Transverse colon (tissue), 4 donors: ENCODE data around the gene CNBD2. TPM values are rescaled to one million over a fixed set of nuclear protein-coding genes. Genes with fewer than 3 reads are reported as not detected.

ENCODE experiments used
- DNase-seq: peaks from one replicate; pipeline ENCODE4 v3.0.0-alpha.2; 2019
- H3K27ac ChIP-seq, 4 donors: fragments of 200-600 bp; sonication (generic); 2 replicates each; pipeline ENCODE4 v1.5.1; 2016 to 2018; ENCODE audit warnings: inconsistent platforms in 4 of 4
- H3K27me3 ChIP-seq: fragments of 200-600 bp; sonication (generic); 2 replicates; pipeline ENCODE4 v1.5.1; 2017; ENCODE audit warnings: inconsistent platforms
- H3K36me3 ChIP-seq, 4 donors: fragments of 200-600 bp; sonication (generic); 2 replicates each; pipeline ENCODE4 v1.5.1; 2017 to 2019; ENCODE audit warnings: inconsistent platforms in 4 of 4
- H3K4me1 ChIP-seq, 4 donors: fragments of 200-600 bp; sonication (generic); 2 replicates each; pipeline ENCODE4 v1.5.1; 2017 to 2020; ENCODE audit warnings: inconsistent platforms in 4 of 4
- H3K4me3 ChIP-seq, 4 donors: fragments of 200-600 bp; sonication (generic); 1 replicate in 1 of 4; 2 replicates in 3 of 4; pipeline versions ENCODE4 v1.5.1 to v1.6.1; 2017 to 2019; ENCODE audit warnings: inconsistent platforms in 4 of 4
- H3K9me3 ChIP-seq, 2 donors: fragments of 200-600 bp; sonication (generic); 2 replicates each; pipeline ENCODE4 v1.5.1; 2017 to 2019; ENCODE audit warnings: inconsistent platforms in 2 of 2
- CTCF ChIP-seq, 5 experiments: fragments of 200-600 bp in 3 of 5; fragments of 450-650 bp in 2 of 5; sonication (generic) in 3 of 5; IDR thresholded peaks; 1 replicate in 2 of 5; 2 replicates in 3 of 5; pipeline ENCODE4 v1.5.1; 2016 to 2017; ENCODE audit warnings: antibody characterized with exemption in 5 of 5, inconsistent platforms in 3 of 5, mild to moderate bottlenecking in 2 of 5, moderate library complexity in 1 of 5
- EP300 ChIP-seq: sonication (generic); formaldehyde crosslinking; IDR thresholded peaks from one replicate; pipeline ENCODE4 v1.6.1; 2017; ENCODE audit warnings: antibody characterized with exemption, low read depth
- POLR2A ChIP-seq: fragments of 450-650 bp; IDR thresholded peaks from one replicate; pipeline ENCODE4 v1.6.1; 2016; ENCODE audit warnings: antibody characterized with exemption, mild to moderate bottlenecking, moderate library complexity
- POLR2AphosphoS5 ChIP-seq, 3 donors: sonication (generic); formaldehyde crosslinking; IDR thresholded peaks; one replicate each; pipeline ENCODE4 v1.6.1; 2016; ENCODE audit warnings: antibody characterized with exemption in 3 of 3
- WGBS, 2 donors: methylation state at CpG; one replicate each; pipeline ENCODE4 v1.1.5; 2018; ENCODE audit warnings: low coverage in 1 of 2; 5-methylcytosine and 5-hydroxymethylcytosine counted together
- in situ Hi-C, 4 donors: fragments of 200-750 bp; cut with MboI; loops; one replicate each; pipeline versions ENCODE4 v1.15.0 to v1.15.1; 2017; ENCODE audit warnings: low sequenced_read_pairs in 3 of 4, low pct_ligation_motif_present in 1 of 4, low pct_unique_long_range_greater_than_20kb in 1 of 4
- intact Hi-C: fragments of 100-400 bp; cut with DNase I; formaldehyde crosslinking; loops from one replicate; pipeline ENCODE4 v1.15.1; 2023; ENCODE audit warnings: low total_unique reads
- total RNA-seq, 4 donors: library from RNA; depleted of rRNA; stranded (reverse); fragments of >200 nt; gene quantifications; one replicate each; pipeline ENCODE4 v1.1.0, GENCODE V29; 2016

CNBD2 gene
- total RNA-seq, 4 donors from 2014 or later, result 6.2 to 9.4 (median 7.8) TPM; not detected in 1

- no peak for DNase-seq
- H3K27ac ChIP-seq, result no peak overlapping the region
- H3K9me3 ChIP-seq, result no peaks in the 10 kb centered on the region
- TF ChIP-seq POLR2AphosphoS5 (IDR thresholded peaks at IDR 0.05) (no peak), EP300 (no peak), POLR2A (no peak), CTCF (IDR thresholded peaks at IDR 0.05) (no peak)
- H3K4me1 ChIP-seq, result no peaks in the 10 kb centered on the region
- no peaks in the 10 kb centered on the region for H3K27me3 ChIP-seq
- 58 to 71% methylated on average over 2 to 3 of the region's 3 CpGs for WGBS, 2 donors
- intact Hi-C loops, result no loop called here
- H3K4me3 ChIP-seq, result no peak overlapping the region
- in situ Hi-C loops, result loop anchor here in 3 of 4 donors (25.0 kb wide), 1 partner anchor 455 kb away; no protein-coding TSS in a partner anchor
- H3K36me3 ChIP-seq, result no peaks in the 10 kb centered on the region
Observed at GRCh38 chr20:35981969-35982368, 13.6 kb downstream of the CNBD2 start.

GRCh38 chr20:35984382-35984781, 16.0 kb downstream of the CNBD2 start:
- intact Hi-C loops, result no loop called here
- Histone ChIP-seq H3K9me3 (no peaks in the 10 kb centered on the region), H3K4me1 (no peaks in the 10 kb centered on the region), H3K27ac (no peak overlapping the region), H3K4me3 (no peak overlapping the region), H3K36me3 (no peaks in the 10 kb centered on the region), H3K27me3 (no peaks in the 10 kb centered on the region)
- TF ChIP-seq POLR2A, result no peak
- no peak for TF ChIP-seq POLR2AphosphoS5 (IDR thresholded peaks at IDR 0.05)
- TF ChIP-seq EP300, result no peak
- TF ChIP-seq CTCF (IDR thresholded peaks at IDR 0.05), result no peak
- no peak for DNase-seq
- in situ Hi-C loops, result loop anchor here in 3 of 4 donors (25.0 kb wide), 1 partner anchor 453 kb away; no protein-coding TSS in a partner anchor
- 68 to 73% methylated on average over 6 of the region's 6 CpGs for WGBS, 2 donors

GRCh38 chr20:35985806-35986205, 17.4 kb downstream of the CNBD2 start:
- DNase-seq, result no peak
- no peak for TF ChIP-seq POLR2AphosphoS5 (IDR thresholded peaks at IDR 0.05)
- no peak for TF ChIP-seq CTCF (IDR thresholded peaks at IDR 0.05)
- TF ChIP-seq EP300, result no peak
- no peak for TF ChIP-seq POLR2A
- Histone ChIP-seq H3K36me3 (no peaks in the 10 kb centered on the region), H3K27me3 (no peaks in the 10 kb centered on the region), H3K4me3 (no peak overlapping the region), H3K27ac (no peak overlapping the region), H3K4me1 (no peaks in the 10 kb centered on the region), H3K9me3 (no peaks in the 10 kb centered on the region)
- intact Hi-C loops (no loop called here), in situ Hi-C loops (loop anchor here in 3 of 4 donors (25.0 kb wide), 1 partner anchor 451 kb away; no protein-coding TSS in a partner anchor)
- WGBS, 2 donors, result 56 to 60% methylated on average over 2 of the region's 2 CpGs

- DNase-seq, result no peak
- intact Hi-C loops, result no loop called here
- Histone ChIP-seq H3K4me3 (no peak overlapping the region), H3K36me3 (no peaks in the 10 kb centered on the region), H3K27ac (no peak overlapping the region), H3K9me3 (no peaks in the 10 kb centered on the region), H3K4me1 (peaks cover 0 to 8% (median 3%) of the 10 kb centered on the region in 4 donors), H3K27me3 (no peaks in the 10 kb centered on the region)
- no peak for TF ChIP-seq EP300
- 62 to 68% methylated on average over 2 of the region's 2 CpGs for WGBS, 2 donors
- in situ Hi-C loops, result loop anchor here in 3 of 4 donors (25.0 kb wide), 1 partner anchor 448 kb away; no protein-coding TSS in a partner anchor
Observed at GRCh38 chr20:35988910-35989463, 20.6 kb downstream of the CNBD2 start.
